Lung microvascular endothelial cell (primary cell): ENCODE results near the gene TWSG1. TPM values are rescaled to one million over a fixed set of nuclear protein-coding genes. Genes with fewer than 3 reads are reported as not detected.
"Not testable (repeated sequence)": the region's sequence is repeated elsewhere in the genome, so short reads cannot be mapped to it uniquely, and the experiment has no call there.

Experiments used
- DNase-seq, 2 donors: peaks; one replicate each; pipeline versions ENCODE4 v3.0.0 to v3.0.0-alpha.2; 2010; ENCODE audit warnings: low read depth in 2 of 2
- total RNA-seq: library from RNA; depleted of rRNA; stranded (reverse); fragments of >200 nt; gene quantifications from 2 replicates; pipeline ENCODE4 v1.2.1, GENCODE V29; 2014

The TWSG1 gene
- total RNA-seq, 1 donor from 2014 or later = 35.9 TPM

- DNase-seq = not testable (repeated sequence)
These were observed 116.3 kb downstream of the TWSG1 start for GRCh38 chr18:9450920-9451319.

Other genes with a start within 250 kb of the TWSG1 start
- 78.6 and 88.0 TPM in 2 replicates for gene NDUFV2, start 232.1 kb upstream of the TWSG1 start, total RNA-seq
- gene ANKRD12, start 198.0 kb upstream of the TWSG1 start, total RNA-seq = 11.1 and 35.5 TPM in 2 replicates
- 47.3 and 63.3 TPM in 2 replicates for gene RALBP1, start 140.7 kb downstream of the TWSG1 start, total RNA-seq